GM21447 (cell line): ENCODE data around the gene FCN3.
"Not testable (repeated sequence)": the region's sequence is repeated elsewhere in the genome, so short reads cannot be mapped to it uniquely, and the experiment has no call there.

Experiments
- ATAC-seq: cut with Tn5 transposase; IDR thresholded peaks from one replicate; pipeline ENCODE4 v1.9.1; 2021; ENCODE audit not compliant: unreplicated experiment

FCN3 gene

DNA sequence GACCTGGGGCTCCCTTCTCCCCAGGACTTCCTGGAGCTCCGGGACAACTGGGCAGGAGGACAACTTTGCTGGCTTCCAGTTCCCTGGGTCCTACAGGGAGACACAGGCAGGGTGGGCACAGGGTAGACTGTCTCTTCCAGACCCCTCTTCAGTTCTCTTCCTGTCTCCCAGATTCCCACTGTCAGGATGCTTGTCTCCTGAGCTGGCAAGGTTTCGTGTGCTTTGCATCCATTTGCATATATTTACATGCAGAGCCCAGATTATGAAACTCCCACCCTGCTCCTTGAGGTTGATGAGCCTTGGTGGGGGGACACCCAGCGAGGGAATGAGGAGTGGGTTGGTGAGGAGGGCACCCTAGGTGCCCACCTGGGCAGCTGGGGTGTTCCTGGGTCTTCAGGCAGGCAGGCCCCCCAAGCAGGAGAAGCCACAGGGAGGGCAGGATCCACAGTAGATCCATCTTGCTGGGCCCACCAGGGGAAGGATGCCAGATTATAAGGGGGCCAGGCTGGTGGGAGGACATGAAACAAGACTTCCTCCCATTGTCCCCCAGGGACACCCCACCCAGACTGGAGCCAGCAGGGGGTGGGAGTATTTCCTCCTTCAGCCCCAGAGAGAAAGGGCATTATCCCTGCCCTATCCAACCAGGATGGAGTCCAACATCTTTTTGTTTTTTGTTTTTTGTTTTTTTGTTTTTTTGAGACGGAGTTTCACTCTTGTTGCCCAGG is at the start of gene FCN3:
FCN3 (minus strand) TSS at position 463 of the 725 bp plus-strand sequence; CDS start at position 457, 6 bp downstream.
- ATAC-seq: no peak

- no peak for ATAC-seq
Measured at GRCh38 chr1:27423709-27424108, 49.1 kb upstream of the FCN3 start.

DNA sequence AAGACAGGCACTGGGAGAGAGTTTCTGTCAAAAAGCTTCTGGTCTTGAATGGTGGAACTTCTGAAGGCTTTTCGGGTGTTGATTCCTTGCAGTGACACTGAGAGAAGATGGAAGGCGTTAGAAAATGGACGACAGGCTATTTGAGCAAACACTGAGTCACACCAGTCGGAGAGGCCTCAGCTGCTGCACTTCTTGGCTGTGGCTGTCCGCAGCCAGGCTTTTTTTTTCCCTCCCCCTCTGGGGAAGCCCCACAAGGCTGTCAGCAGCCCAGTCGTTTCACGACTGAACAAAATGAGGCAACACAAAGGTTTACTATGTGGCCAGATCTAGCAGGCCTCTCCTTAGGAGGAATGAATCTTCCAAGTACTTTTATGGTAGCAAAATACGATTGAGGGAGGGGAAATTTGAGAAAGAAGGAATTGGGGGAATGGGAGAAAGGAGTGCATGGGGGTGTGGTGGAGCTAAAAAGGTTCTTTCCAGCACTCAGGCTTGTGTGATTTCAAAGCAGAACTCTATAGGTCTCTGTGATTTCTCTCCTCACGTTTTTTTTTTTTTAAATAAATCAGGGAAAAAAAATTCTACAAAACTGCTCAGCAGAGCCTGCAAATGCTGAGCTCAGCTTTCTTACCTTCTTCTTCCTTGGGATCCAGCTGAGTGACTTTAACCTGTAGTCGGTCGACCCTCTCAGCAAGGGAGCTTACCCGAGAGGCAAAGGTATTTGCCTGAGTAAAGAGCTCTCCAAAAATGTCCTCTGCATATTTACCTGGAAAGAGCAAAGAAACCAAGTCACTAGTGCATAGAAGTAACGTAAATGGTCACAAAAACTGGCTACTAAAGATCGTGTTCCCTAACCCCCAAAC is 43.9 kb upstream of the FCN3 start:
- peak; percentile 78 for ATAC-seq

- no peak for ATAC-seq
Measured at GRCh38 chr1:27417713-27418112, 43.1 kb upstream of the FCN3 start.

- peak; percentile 47 for ATAC-seq
Measured at GRCh38 chr1:27416387-27417111, 41.9 kb upstream of the FCN3 start.

DNA sequence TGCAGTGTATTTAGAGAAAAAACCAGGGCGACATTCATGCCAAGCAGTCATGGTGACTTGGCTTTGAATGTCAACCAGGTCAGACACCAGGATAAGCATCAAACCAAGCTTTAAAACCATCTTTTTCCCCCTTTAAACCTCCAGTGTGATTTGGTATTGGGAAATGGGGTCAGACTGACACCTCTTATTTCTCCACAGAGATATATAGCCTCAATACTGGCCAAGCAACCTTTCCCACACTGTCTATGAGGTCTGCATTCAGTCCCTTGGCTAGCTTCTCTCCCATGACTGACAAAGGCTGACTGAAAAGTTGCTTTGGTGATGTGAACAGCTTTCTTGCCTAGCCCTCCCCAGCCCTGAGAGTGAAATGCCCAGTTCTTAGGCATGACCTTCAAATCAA is 39.5 kb upstream of the FCN3 start:
- no peak for ATAC-seq

DNA sequence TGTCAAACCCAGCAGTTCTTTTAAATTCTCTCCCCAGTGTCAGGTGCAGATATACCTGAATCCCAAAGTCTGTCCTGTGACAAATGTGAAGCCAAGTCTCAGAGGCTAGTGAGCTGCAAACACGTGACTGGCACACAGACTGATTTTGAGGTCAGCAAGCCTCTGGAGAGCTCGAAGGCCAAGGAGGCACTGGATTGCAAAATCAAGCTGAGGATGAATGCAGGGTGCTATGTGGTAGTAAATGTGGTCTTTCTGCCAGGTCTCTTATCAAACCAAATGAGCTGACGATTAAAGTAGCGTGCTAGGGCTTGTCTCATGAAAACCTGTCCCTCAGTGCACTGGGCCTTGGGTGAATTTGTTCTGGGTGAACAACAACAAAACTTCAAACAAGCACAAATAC is 38.4 kb upstream of the FCN3 start:
- no peak for ATAC-seq

GRCh38 chr1:27412502-27412901 is 37.9 kb upstream of the FCN3 start:
- ATAC-seq: no peak

GRCh38 chr1:27410709-27411108 is 36.1 kb upstream of the FCN3 start:
- ATAC-seq: no peak

DNA sequence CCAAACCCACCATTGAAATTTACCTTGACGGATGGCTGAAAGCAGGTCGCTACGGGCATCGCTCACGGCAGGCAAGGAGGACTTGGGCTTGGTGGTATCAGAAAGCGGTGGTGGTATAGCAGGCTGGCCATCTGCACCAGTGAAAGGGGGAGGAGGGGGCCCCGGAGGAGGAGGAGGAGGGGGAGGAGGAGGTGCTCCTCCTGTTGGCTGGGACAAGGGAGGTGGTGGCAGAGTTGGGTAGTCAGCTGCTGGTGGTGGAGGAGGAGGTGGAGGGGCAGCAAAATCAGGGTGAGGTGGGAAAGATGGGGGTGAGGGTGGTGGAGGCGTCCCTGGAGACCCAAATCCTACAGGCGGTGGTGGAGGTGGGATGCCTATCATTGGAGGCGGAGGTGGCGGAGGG is 35.0 kb upstream of the FCN3 start:
- no peak for ATAC-seq

GRCh38 chr1:27408151-27408550 is 33.5 kb upstream of the FCN3 start:
- no peak for ATAC-seq

GRCh38 chr1:27406791-27407190 is 32.2 kb upstream of the FCN3 start:
- ATAC-seq: not testable (repeated sequence)

- ATAC-seq: no peak
Measured at GRCh38 chr1:27406362-27406680, 31.7 kb upstream of the FCN3 start.

DNA sequence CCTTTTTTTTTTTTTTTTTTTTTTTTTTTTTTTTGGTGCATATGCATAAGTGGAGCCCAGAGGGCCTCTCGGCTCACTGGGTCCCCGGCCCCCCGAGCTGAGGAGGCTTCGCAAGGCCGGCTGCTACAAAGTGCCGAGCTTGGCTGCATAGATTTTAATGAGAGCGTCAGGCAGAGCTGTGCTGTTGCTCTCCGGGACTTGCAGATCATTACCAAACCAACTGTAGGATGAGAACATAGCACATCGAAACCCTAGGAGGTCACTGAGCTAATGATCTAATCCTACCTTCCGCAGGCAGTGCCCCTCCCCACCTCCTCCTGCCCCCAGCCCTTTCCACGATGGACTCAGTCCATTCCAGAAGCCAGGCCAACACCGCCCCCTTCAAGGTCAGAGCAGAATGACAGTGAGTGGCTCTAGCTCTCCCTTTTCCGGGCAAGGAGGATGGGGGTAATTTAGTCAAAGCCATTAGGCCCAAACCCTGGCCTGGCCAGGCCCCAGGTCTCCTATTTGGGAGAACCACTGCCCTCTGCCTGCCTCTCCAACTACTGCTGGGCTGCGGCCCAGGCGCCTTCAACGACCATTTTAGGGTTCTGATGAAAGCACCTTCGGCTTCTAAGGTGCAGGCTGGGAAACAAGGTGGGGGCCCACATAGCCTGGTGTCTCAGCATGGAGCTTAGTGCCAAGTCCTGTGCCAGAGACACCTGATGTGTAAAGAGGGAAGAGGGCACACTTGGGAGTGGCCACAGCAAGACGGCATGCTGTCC is 31.2 kb upstream of the FCN3 start:
- not testable (repeated sequence) for ATAC-seq

DNA sequence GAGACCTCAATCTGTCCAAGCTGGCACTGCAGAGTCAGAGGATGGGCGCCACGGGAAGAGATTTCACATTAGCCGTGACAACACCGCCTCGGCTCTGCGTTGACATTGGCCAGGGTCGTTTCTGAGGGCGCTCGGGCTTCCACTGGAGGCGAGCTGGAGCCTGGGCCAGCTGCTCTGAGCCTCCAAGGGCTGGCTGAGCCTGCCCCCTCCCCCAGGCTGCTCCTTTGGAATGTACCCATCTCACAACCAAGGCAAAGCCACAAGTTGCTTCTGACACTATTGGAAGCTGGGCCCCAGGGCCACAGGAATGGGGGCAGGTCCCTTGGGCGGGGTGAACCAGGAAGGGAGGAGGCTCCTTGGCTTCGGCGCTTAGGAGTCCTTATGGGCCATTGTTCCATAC is 30.4 kb upstream of the FCN3 start:
- no peak for ATAC-seq

DNA sequence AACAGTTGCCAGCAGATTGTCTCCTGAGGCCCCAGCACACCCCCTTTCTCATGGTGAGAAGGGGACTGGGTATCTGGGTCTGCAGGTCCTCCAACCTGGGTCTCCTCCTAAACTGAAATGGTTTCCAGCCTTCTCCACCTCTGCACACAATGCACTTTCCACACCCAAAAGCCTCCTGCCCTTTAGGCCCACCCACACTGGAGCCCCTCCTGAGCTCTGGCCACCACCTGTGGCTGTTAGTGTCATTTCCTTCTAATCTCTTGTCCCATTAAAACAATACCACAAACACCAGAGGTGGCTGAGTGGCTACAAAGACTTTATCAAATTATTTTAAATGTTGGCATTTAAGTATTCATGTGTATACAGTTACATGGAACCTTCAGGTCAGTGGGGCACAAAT is 29.3 kb upstream of the FCN3 start:
- no peak for ATAC-seq

GRCh38 chr1:27403065-27403726 is 28.6 kb upstream of the FCN3 start:
- ATAC-seq: no peak

GRCh38 chr1:27402349-27402754 is 27.7 kb upstream of the FCN3 start:
- no peak for ATAC-seq

GRCh38 chr1:27400963-27401341 is 26.3 kb upstream of the FCN3 start:
- ATAC-seq: no peak

GRCh38 chr1:27400082-27400962 is 25.7 kb upstream of the FCN3 start:
- ATAC-seq: no peak
